Measurements from ENCODE around the gene ZNF385C. TPM values are rescaled to one million over a fixed set of nuclear protein-coding genes. Genes with fewer than 3 reads are reported as not detected.

Gene ZNF385C
- total RNA-seq, 1 experiment from 2014 or later = 2.8 TPM

DNA sequence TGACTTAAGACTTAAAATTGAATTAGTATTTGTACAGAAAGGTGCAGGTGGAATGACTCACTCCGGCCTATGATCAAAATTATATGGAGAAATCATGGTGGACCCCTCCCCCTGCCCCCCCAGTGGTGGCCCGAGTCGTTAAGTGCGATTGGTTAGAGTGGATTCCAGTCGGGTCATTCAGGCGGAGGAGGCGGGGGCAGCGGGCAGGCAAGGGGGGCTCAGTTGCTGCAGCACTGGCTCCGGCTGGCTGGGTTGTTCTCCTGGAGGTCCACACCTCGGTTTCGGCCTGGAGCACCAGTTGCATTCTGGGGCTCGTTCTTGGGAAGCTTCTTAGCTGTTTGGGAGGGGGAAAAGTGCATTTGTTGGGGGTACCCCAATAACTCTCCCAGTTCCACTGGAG, 27.3 kb upstream of the ZNF385C start:
- no peak overlapping the region for H2BK20ac ChIP-seq (ENCODE audit: low read depth, low read length, poor library complexity, severe bottlenecking)
- no peak overlapping the region for H2BK12ac ChIP-seq (ENCODE audit: insufficient read length, low read depth, low read length)
- no peak overlapping the region for H4K8ac ChIP-seq (replicated peaks; ENCODE audit: insufficient read length, low read depth, low read length)
- H2AK5ac ChIP-seq (ENCODE audit: insufficient read length, low read length) = no peak overlapping the region
- H4K91ac ChIP-seq (ENCODE audit: insufficient read length, low read depth, low read length) = no peak overlapping the region
- no peaks in the 10 kb centered on the region for H3K9me3 ChIP-seq (ENCODE audit: control insufficient read depth, low read depth, low read length)
- H3K27me3 ChIP-seq (ENCODE audit: insufficient read depth, low read length) = peaks cover 2% of the 10 kb centered on the region; the same call in 1 of the 2 replicates
- H3K27ac ChIP-seq (ENCODE audit: insufficient read length, low read depth, low read length) = no peak overlapping the region
- Mint-ChIP-seq H3K27ac (no peak overlapping the region), H3K9me3 (no peaks in the 10 kb centered on the region), H3K36me3 (ENCODE audit: insufficient read depth in 1 of 3, low read depth in 3 of 3) (peaks cover 16 to 65% (median 52%) of the 10 kb centered on the region in 3 experiments; a peak in 6 of 7 replicates), H3K27me3 (ENCODE audit: low read depth) (no peaks in the 10 kb centered on the region), H3K4me3 (no peak overlapping the region), H3K4me1 (peaks cover 17 to 20% of the 10 kb centered on the region in 2 experiments)
- H3K4me1 ChIP-seq (ENCODE audit: insufficient read depth, low read length) = no peaks in the 10 kb centered on the region
- H2BK5ac ChIP-seq (ENCODE audit: insufficient read length, low read length) = no peak overlapping the region
- H3K4ac ChIP-seq (ENCODE audit: low read depth, low read length) = no peak overlapping the region
- H3K23ac ChIP-seq (ENCODE audit: insufficient read length, low read depth, low read length) = no peak overlapping the region
- no peaks in the 10 kb centered on the region for H4K20me1 ChIP-seq (ENCODE audit: control insufficient read depth, insufficient read depth, insufficient read length)
- no peak overlapping the region for H3K14ac ChIP-seq (ENCODE audit: insufficient read depth, low read length)
- H3K23me2 ChIP-seq (ENCODE audit: insufficient read length, low read depth, low read length, poor library complexity, severe bottlenecking) = no peaks in the 10 kb centered on the region
- no peak overlapping the region for H3K56ac ChIP-seq (ENCODE audit: insufficient read length, low read depth, low read length)
- H2BK15ac ChIP-seq (ENCODE audit: low read depth, low read length) = no peak overlapping the region
- no peak overlapping the region for H4K5ac ChIP-seq (ENCODE audit: insufficient read length, low read depth, low read length)
- no peak overlapping the region for H3K9ac ChIP-seq (ENCODE audit: extremely low read depth, insufficient read length, low read length)
- WGBS (ENCODE audit: extremely low coverage, insufficient read length, low lambda C conversion rate) = no CpG with 5 or more reads among the region's 12 CpGs
- no peaks in the 10 kb centered on the region for H3K79me2 ChIP-seq (ENCODE audit: insufficient read depth, low read length)
- H3K79me1 ChIP-seq (ENCODE audit: insufficient read depth, low read depth, low read length, poor library complexity, severe bottlenecking) = no peaks in the 10 kb centered on the region
- H2BK120ac ChIP-seq (ENCODE audit: low read depth, low read length, poor library complexity, severe bottlenecking) = no peak overlapping the region
- TF ChIP-seq, protein P1, sequence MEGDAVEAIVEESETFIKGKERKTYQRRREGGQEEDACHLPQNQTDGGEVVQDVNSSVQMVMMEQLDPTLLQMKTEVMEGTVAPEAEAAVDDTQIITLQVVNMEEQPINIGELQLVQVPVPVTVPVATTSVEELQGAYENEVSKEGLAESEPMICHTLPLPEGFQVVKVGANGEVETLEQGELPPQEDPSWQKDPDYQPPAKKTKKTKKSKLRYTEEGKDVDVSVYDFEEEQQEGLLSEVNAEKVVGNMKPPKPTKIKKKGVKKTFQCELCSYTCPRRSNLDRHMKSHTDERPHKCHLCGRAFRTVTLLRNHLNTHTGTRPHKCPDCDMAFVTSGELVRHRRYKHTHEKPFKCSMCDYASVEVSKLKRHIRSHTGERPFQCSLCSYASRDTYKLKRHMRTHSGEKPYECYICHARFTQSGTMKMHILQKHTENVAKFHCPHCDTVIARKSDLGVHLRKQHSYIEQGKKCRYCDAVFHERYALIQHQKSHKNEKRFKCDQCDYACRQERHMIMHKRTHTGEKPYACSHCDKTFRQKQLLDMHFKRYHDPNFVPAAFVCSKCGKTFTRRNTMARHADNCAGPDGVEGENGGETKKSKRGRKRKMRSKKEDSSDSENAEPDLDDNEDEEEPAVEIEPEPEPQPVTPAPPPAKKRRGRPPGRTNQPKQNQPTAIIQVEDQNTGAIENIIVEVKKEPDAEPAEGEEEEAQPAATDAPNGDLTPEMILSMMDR (conservative IDR thresholded peaks at IDR 0.05) = no peak
- no peak overlapping the region for H3K18ac ChIP-seq (ENCODE audit: insufficient read length, low read depth, low read length)
- H3K4me2 ChIP-seq (ENCODE audit: insufficient read depth, insufficient read length, low read length) = no peak overlapping the region
- no peak for DNase-seq
- no peak overlapping the region for H3T11ph ChIP-seq (ENCODE audit: low read length)
- no peak overlapping the region for H2AFZ ChIP-seq (ENCODE audit: low read length)

Measured in H9 (cell line).